ENCODE data around the gene CDK18. TPM values are rescaled to one million over a fixed set of nuclear protein-coding genes. Genes with fewer than 3 reads are reported as not detected.

Gene CDK18
- total RNA-seq, 2 experiments from 2014 or later = 8.4 to 10.4 TPM

- Mint-ChIP-seq H3K36me3 (ENCODE audit: low read depth) (no peaks in the 10 kb centered on the region), H3K4me1 (ENCODE audit: low read depth) (peaks cover 5% of the 10 kb centered on the region), H3K9me3 (no peaks in the 10 kb centered on the region), H3K4me3 (no peak overlapping the region), H3K27me3 (no peaks in the 10 kb centered on the region), H3K27ac (no peak overlapping the region)
- ChIA-PET CTCF (interaction anchor here (0.8 to 8.9 kb wide), 20 partner anchors 10 to 189 kb away, joined by 3 to 292 read pairs (median 13); partner anchors contain the start of gene ELK4), POLR2A (no interaction called here)
- DNase-seq (no peak), ATAC-seq (no peak)
- intact Hi-C loops (cut with micrococcal nuclease) = loop anchor here (5.0 kb wide), 1 partner anchor 42 kb away; a partner anchor contains a TSS
- no peak for TF ChIP-seq CTCF (IDR thresholded peaks at IDR 0.05)
These were observed 21.2 kb downstream of the CDK18 start for GRCh38 chr1:205525495-205526285.

- Mint-ChIP-seq H3K27me3 (no peaks in the 10 kb centered on the region), H3K27ac (no peak overlapping the region), H3K9me3 (no peaks in the 10 kb centered on the region), H3K36me3 (ENCODE audit: low read depth) (no peaks in the 10 kb centered on the region), H3K4me3 (no peak overlapping the region), H3K4me1 (ENCODE audit: low read depth) (peaks cover 5% of the 10 kb centered on the region)
- no peak for DNase-seq
- POLR2A ChIA-PET = no interaction called here
- intact Hi-C loops (cut with micrococcal nuclease) = loop anchor here (5.0 kb wide), 1 partner anchor 41 kb away; a partner anchor contains a TSS
- CTCF ChIA-PET = interaction anchor here (0.9 to 8.9 kb wide), 7 partner anchors 9 to 172 kb away, joined by 3 to 292 read pairs (median 37); no protein-coding TSS in a partner anchor
- TF ChIP-seq CTCF (IDR thresholded peaks at IDR 0.05) = no peak
- ATAC-seq = no peak
These were observed 22.0 kb downstream of the CDK18 start for GRCh38 chr1:205526431-205526830.

- H3K27ac Mint-ChIP-seq = no peak overlapping the region
- TF ChIP-seq CTCF (IDR thresholded peaks at IDR 0.05) = no peak
- ATAC-seq (no peak), DNase-seq (no peak)
- no peak overlapping the region for H3K4me3 Mint-ChIP-seq
- H3K4me1 Mint-ChIP-seq (ENCODE audit: low read depth) = peaks cover 5% of the 10 kb centered on the region
- ChIA-PET POLR2A (no interaction called here), CTCF (interaction anchor here (0.8 to 8.9 kb wide), 11 partner anchors 8 to 186 kb away, joined by 3 to 292 read pairs (median 7); partner anchors contain the start of gene ELK4)
- intact Hi-C loops (cut with micrococcal nuclease) = loop anchor here (2.0 to 5.0 kb wide), 2 partner anchors 39 to 129 kb away; a partner anchor contains a TSS
- H3K27me3 Mint-ChIP-seq = no peaks in the 10 kb centered on the region
- no peaks in the 10 kb centered on the region for H3K9me3 Mint-ChIP-seq
- H3K36me3 Mint-ChIP-seq (ENCODE audit: low read depth) = no peaks in the 10 kb centered on the region
These were observed 23.5 kb downstream of the CDK18 start for GRCh38 chr1:205527931-205528330.

GRCh38 chr1:205528446-205528886 is 24.0 kb downstream of the CDK18 start:
- ChIA-PET POLR2A (interaction anchor here (1.3 kb wide), 1 partner anchor 103 kb away, joined by 5 read pairs; the partner anchor contains the start of gene ELK4), CTCF (interaction anchor here (0.6 to 8.5 kb wide), 23 partner anchors 9 to 186 kb away, joined by 3 to 105 read pairs (median 4); partner anchors contain the start of gene ELK4)
- H3K4me1 Mint-ChIP-seq (ENCODE audit: low read depth) = peaks cover 5% of the 10 kb centered on the region
- H3K36me3 Mint-ChIP-seq (ENCODE audit: low read depth) = no peaks in the 10 kb centered on the region
- TF ChIP-seq CTCF (IDR thresholded peaks at IDR 0.05) = no peak
- no peaks in the 10 kb centered on the region for H3K27me3 Mint-ChIP-seq
- intact Hi-C loops (cut with micrococcal nuclease) = loop anchor here (2.0 to 5.0 kb wide), 2 partner anchors 39 to 128 kb away; a partner anchor contains a TSS
- H3K9me3 Mint-ChIP-seq = no peaks in the 10 kb centered on the region
- ATAC-seq (no peak), DNase-seq (no peak)
- no peak overlapping the region for H3K27ac Mint-ChIP-seq
- no peak overlapping the region for H3K4me3 Mint-ChIP-seq
